Posterior cingulate gyrus (tissue), 11 donors: Measurements from ENCODE around the gene PARVA.
"Not testable (repeated sequence)": the region's sequence is repeated elsewhere in the genome, so short reads cannot be mapped to it uniquely, and the experiment has no call there.

Experiments used
- DNase-seq, 10 donors: peaks; one replicate each; pipeline versions ENCODE4 v3.0.0 to v3.0.0-alpha.2; 2020 to 2021; ENCODE audit warnings: mixed read lengths in 3 of 10
- intact Hi-C: fragments of 100-400 bp; cut with DNase I; formaldehyde crosslinking; loops from one replicate; pipeline ENCODE4 v1.15.1; 2023

Gene PARVA

GRCh38 chr11:12520576-12520975, 143.2 kb downstream of the PARVA start:
- intact Hi-C loops = not testable (repeated sequence)
- DNase-seq = peak in 1 of 10 donors; percentile 42

GRCh38 chr11:12523180-12523924, 146.0 kb downstream of the PARVA start:
- DNase-seq = peak in 1 of 10 donors; percentile 62
- intact Hi-C loops = no loop called here

GRCh38 chr11:12524865-12525264, 147.5 kb downstream of the PARVA start:
- intact Hi-C loops = no loop called here
- peak in 1 of 10 donors; percentile 52 for DNase-seq

GRCh38 chr11:12525466-12526055, 148.2 kb downstream of the PARVA start:
- intact Hi-C loops = no loop called here
- DNase-seq = peak in 1 of 10 donors; percentile 64

GRCh38 chr11:12526789-12527188, 149.4 kb downstream of the PARVA start:
- peak in 2 of 10 donors; percentile 9 to 71 for DNase-seq
- intact Hi-C loops = no loop called here

GRCh38 chr11:12528487-12528886, 151.1 kb downstream of the PARVA start:
- DNase-seq = no peak
- intact Hi-C loops = no loop called here

GRCh38 chr11:12529041-12529440, 151.7 kb downstream of the PARVA start:
- DNase-seq = no peak
- intact Hi-C loops = no loop called here

GRCh38 chr11:12529793-12530192, 152.4 kb downstream of the PARVA start:
- DNase-seq = no peak
- intact Hi-C loops = no loop called here

- no peak for DNase-seq
- intact Hi-C loops = no loop called here
These were observed 153.6 kb downstream of the PARVA start for GRCh38 chr11:12531020-12531419.

GRCh38 chr11:12531681-12532080, 154.3 kb downstream of the PARVA start:
- no peak for DNase-seq

GRCh38 chr11:12532580-12532979, 155.2 kb downstream of the PARVA start:
- intact Hi-C loops = no loop called here
- DNase-seq = peak in 1 of 10 donors; percentile 66

More at GRCh38 chr11:12531681-12532080, 154.3 kb downstream of the PARVA start:
- intact Hi-C loops = no loop called here

GRCh38 chr11:12534549-12534948, 157.2 kb downstream of the PARVA start:
- no peak for DNase-seq

GRCh38 chr11:12535321-12535720, 157.9 kb downstream of the PARVA start:
- no peak for DNase-seq
- intact Hi-C loops = no loop called here

More at GRCh38 chr11:12534549-12534948, 157.2 kb downstream of the PARVA start:
- intact Hi-C loops = no loop called here

- intact Hi-C loops = no loop called here
- peak in 1 of 10 donors; percentile 55 for DNase-seq
These were observed 159.2 kb downstream of the PARVA start for GRCh38 chr11:12536566-12536965.

- intact Hi-C loops = no loop called here
- peak in 1 of 10 donors; percentile 24 for DNase-seq
These were observed 160.5 kb downstream of the PARVA start for GRCh38 chr11:12537778-12538401.

- DNase-seq = peak in 1 of 10 donors; percentile 62
- intact Hi-C loops = no loop called here
These were observed 161.6 kb downstream of the PARVA start for GRCh38 chr11:12538889-12539421.

GRCh38 chr11:12539572-12539971, 162.2 kb downstream of the PARVA start:
- intact Hi-C loops = no loop called here
- peak in 3 of 10 donors; percentile 26 to 73 (median 62) for DNase-seq

GRCh38 chr11:12540075-12540680, 162.8 kb downstream of the PARVA start:
- no peak for DNase-seq
- intact Hi-C loops = no loop called here

GRCh38 chr11:12540913-12541582, 163.7 kb downstream of the PARVA start:
- intact Hi-C loops = no loop called here
- no peak for DNase-seq

- no peak for DNase-seq
- intact Hi-C loops = no loop called here
These were observed 164.3 kb downstream of the PARVA start for GRCh38 chr11:12541583-12542151.
